Loucy (cell line): ENCODE results near the gene CFAP54.

Source experiments
- CTCF ChIP-seq: fragments of 200-600 bp; sonication (generic); conservative IDR thresholded peaks from 2 replicates; pipeline ENCODE4 v1.5.1; 2014; ENCODE audit warnings: mild to moderate bottlenecking, antibody characterized with exemption, low read length
- EZH2phosphoT487 ChIP-seq: fragments of 200-600 bp; IDR thresholded peaks from 2 replicates; pipeline ENCODE4 v1.6.1; 2018; ENCODE audit warnings: antibody characterized with exemption, mild to moderate bottlenecking, moderate library complexity, borderline replicate concordance

- TF ChIP-seq CTCF = peak; percentile 22; the same call in 1 of the 2 replicates
- TF ChIP-seq EZH2phosphoT487 = no peak
Measured at GRCh38 chr12:96497855-96498254, 8.5 kb downstream of the CFAP54 start.
